CD14-positive monocyte (primary cell): ENCODE results near the gene TFR2. TPM values are rescaled to one million over a fixed set of nuclear protein-coding genes. Genes with fewer than 3 reads are reported as not detected.
A peak's percentile ranks its signal among the peaks of the same experiment; 100 is the strongest.

Experiments
- DNase-seq, 3 donors: peaks; one replicate each; pipeline ENCODE4 v3.0.0-alpha.2; 2011 to 2022
- H2AFZ ChIP-seq: 2 replicates; pipeline ENCODE4 v1.6.0; 2012; ENCODE audit warnings: mild to moderate bottlenecking, low read depth, low read length, inconsistent platforms; ENCODE audit not compliant: insufficient read depth, poor library complexity, severe bottlenecking
- H3K27ac ChIP-seq, 2 donors: 1 replicate in 1 of 2; 2 replicates in 1 of 2; pipeline ENCODE4 v1.5.1; 2012 to 2013; ENCODE audit warnings: low read length in 2 of 2, control low read depth in 1 of 2, inconsistent platforms in 1 of 2, low read depth in 1 of 2, mild to moderate bottlenecking in 1 of 2
- H3K27me3 ChIP-seq, 2 donors: one replicate each; pipeline versions ENCODE4 v1.6.0 to v1.6.1; 2011 to 2013; ENCODE audit warnings: low read length in 2 of 2; ENCODE audit not compliant: control insufficient read depth in 2 of 2, insufficient read depth in 2 of 2
- H3K36me3 ChIP-seq, 2 donors: replicated peaks in 1 of 2; 1 replicate in 1 of 2; 2 replicates in 1 of 2; pipeline versions ENCODE4 v1.5.1 to v1.6.1; 2012 to 2013; ENCODE audit warnings: low read length in 2 of 2, control low read depth in 1 of 2, inconsistent platforms in 1 of 2, mild to moderate bottlenecking in 1 of 2; ENCODE audit not compliant: insufficient read depth in 2 of 2, control insufficient read depth in 1 of 2
- H3K4me1 ChIP-seq, 2 donors: 1 replicate in 1 of 2; 2 replicates in 1 of 2; pipeline versions ENCODE4 v1.5.1 to v1.6.1; 2012 to 2013; ENCODE audit warnings: low read length in 2 of 2, control low read depth in 1 of 2, inconsistent platforms in 1 of 2, mild to moderate bottlenecking in 1 of 2, moderate library complexity in 1 of 2; ENCODE audit not compliant: insufficient read depth in 2 of 2, control insufficient read depth in 1 of 2
- H3K4me2 ChIP-seq: replicated peaks from 2 replicates; pipeline ENCODE3; 2012; ENCODE audit warnings: low read length, moderate library complexity, mild to moderate bottlenecking; ENCODE audit not compliant: poor library complexity, severe bottlenecking; ENCODE audit errors: extremely low read depth
- H3K4me3 ChIP-seq, 3 experiments: fragments of 200-600 bp in 1 of 3; sonication (generic) in 1 of 3; replicated peaks in 1 of 3; 1 replicate in 2 of 3; 2 replicates in 1 of 3; pipeline ENCODE4 v1.5.1; 2011 to 2013; ENCODE audit warnings: low read length in 3 of 3, mild to moderate bottlenecking in 3 of 3, control low read depth in 2 of 3, low read depth in 2 of 3, inconsistent platforms in 1 of 3, moderate library complexity in 1 of 3
- H3K79me2 ChIP-seq: 2 replicates; pipeline ENCODE4 v1.6.0; 2012; ENCODE audit warnings: mild to moderate bottlenecking, control low read depth, inconsistent platforms, low read length, moderate library complexity; ENCODE audit not compliant: insufficient read depth
- H3K9ac ChIP-seq: 2 replicates; pipeline ENCODE4 v1.6.0; 2017; ENCODE audit warnings: low read length, mild to moderate bottlenecking; ENCODE audit not compliant: insufficient read depth, poor library complexity, severe bottlenecking
- H3K9me3 ChIP-seq, 2 donors: replicated peaks in 1 of 2; 1 replicate in 1 of 2; 2 replicates in 1 of 2; pipeline versions ENCODE4 v1.5.1 to v1.6.1; 2012 to 2013; ENCODE audit warnings: low read length in 2 of 2, control low read depth in 1 of 2; ENCODE audit not compliant: control insufficient read depth in 1 of 2, insufficient read depth in 1 of 2
- H4K20me1 ChIP-seq: 2 replicates; pipeline ENCODE4 v1.6.0; 2012; ENCODE audit warnings: mild to moderate bottlenecking, low read length, control low read depth, moderate library complexity; ENCODE audit not compliant: insufficient read depth
- H3K27ac Mint-ChIP-seq, 7 donors: one replicate each; pipeline ENCODE4 v1.8.0; 2020; ENCODE audit warnings: mild to moderate bottlenecking in 7 of 7, mixed read lengths in 7 of 7, moderate library complexity in 6 of 7, inconsistent platforms in 2 of 7
- H3K27me3 Mint-ChIP-seq, 3 donors: one replicate each; pipeline ENCODE4 v1.8.0; 2021 to 2022; ENCODE audit warnings: low read depth in 3 of 3, mild to moderate bottlenecking in 3 of 3, mixed read lengths in 3 of 3, moderate library complexity in 3 of 3, inconsistent platforms in 1 of 3
- H3K36me3 Mint-ChIP-seq, 2 donors: one replicate each; pipeline ENCODE4 v1.8.0; 2020; ENCODE audit warnings: mixed read lengths in 2 of 2, inconsistent platforms in 1 of 2, mild to moderate bottlenecking in 1 of 2
- H3K4me1 Mint-ChIP-seq: one replicate; pipeline ENCODE4 v1.8.0; 2020; ENCODE audit warnings: mild to moderate bottlenecking, mixed read lengths
- H3K4me3 Mint-ChIP-seq, 2 donors: one replicate each; pipeline ENCODE4 v1.8.0; 2020; ENCODE audit warnings: mild to moderate bottlenecking in 2 of 2, mixed read lengths in 2 of 2, moderate library complexity in 1 of 2
- H3K9me3 Mint-ChIP-seq, 7 donors: one replicate each; pipeline ENCODE4 v1.8.0; 2020 to 2022; ENCODE audit warnings: mixed read lengths in 7 of 7, mild to moderate bottlenecking in 6 of 7, moderate library complexity in 6 of 7, inconsistent platforms in 2 of 7
- CTCF ChIP-seq: fragments of 200-600 bp; IDR thresholded peaks from one replicate; pipeline ENCODE4 v1.8.0; 2022; ENCODE audit warnings: antibody characterized with exemption, mild to moderate bottlenecking
- WGBS: methylation state at CpG from one replicate; pipeline ENCODE4 v1.1.5; 2013; ENCODE audit warnings: missing lambda C conversion rate; ENCODE audit not compliant: insufficient coverage; 5-methylcytosine and 5-hydroxymethylcytosine counted together
- intact Hi-C, 2 donors: fragments of 100-400 bp; cut with micrococcal nuclease; formaldehyde crosslinking; loops; one replicate each; pipeline versions ENCODE4 v1.15.0 to v1.15.1; 2023
- polyA plus RNA-seq, 3 donors: library from polyadenylated mRNA; depleted of rRNA in 1 of 3; unstranded in 2 of 3; stranded (reverse) in 1 of 3; fragments of 300-500 nt in 2 of 3; fragments of >200 nt in 1 of 3; fragmentation: Illumina TruSeq in 2 of 3; gene quantifications; 1 replicate in 2 of 3; 2 replicates in 1 of 3; pipeline ENCODE4 v1.2.3, GENCODE V29; 2012 to 2021

TFR2 gene
- polyA plus RNA-seq, 3 donors: 0.79 to 1.4 TPM; not detected in 1

GRCh38 chr7:100639995-100640516, 1.3 kb downstream of the TFR2 start:
- H4K20me1 ChIP-seq: no peaks in the 10 kb centered on the region
- H3K4me2 ChIP-seq: no peak overlapping the region
- no peaks in the 10 kb centered on the region for H3K9me3 Mint-ChIP-seq
- intact Hi-C loops: no loop called here
- no peaks in the 10 kb centered on the region for H3K4me1 ChIP-seq
- H3K27ac ChIP-seq: no peak overlapping the region
- no peaks in the 10 kb centered on the region for H3K79me2 ChIP-seq
- H3K36me3 ChIP-seq: no peaks in the 10 kb centered on the region
- H3K27me3 ChIP-seq: no peaks in the 10 kb centered on the region
- no peak for DNase-seq
- TF ChIP-seq CTCF: no peak
- H3K4me3 Mint-ChIP-seq: no peak overlapping the region
- no peaks in the 10 kb centered on the region for H3K36me3 Mint-ChIP-seq
- H3K9me3 ChIP-seq: no peaks in the 10 kb centered on the region
- H3K27me3 Mint-ChIP-seq: peaks cover 9 to 22% (median 11%) of the 10 kb centered on the region in 3 donors
- H3K4me1 Mint-ChIP-seq: no peaks in the 10 kb centered on the region
- 98% methylated on average over 13 of the region's 17 CpGs for WGBS
- no peak overlapping the region for H3K27ac Mint-ChIP-seq
- no peak overlapping the region for H3K4me3 ChIP-seq
- no peak overlapping the region for H2AFZ ChIP-seq
- H3K9ac ChIP-seq: no peak overlapping the region

GRCh38 chr7:100632951-100633717, 8.2 kb downstream of the TFR2 start:
- Mint-ChIP-seq H3K27ac (peak overlapping the region in 5 of 7 donors; percentile 20 to 79 (median 72)), H3K4me1 (peaks cover 14% of the 10 kb centered on the region), H3K27me3 (peaks cover 15 to 34% (median 30%) of the 10 kb centered on the region in 3 donors), H3K9me3 (peaks cover 0 to 4% (median 0%) of the 10 kb centered on the region in 7 donors), H3K36me3 (no peaks in the 10 kb centered on the region), H3K4me3 (peak overlapping the region; percentile 86 to 95)
- Histone ChIP-seq H3K4me3 (peak overlapping the region; percentile 28 to 79 (median 50)), H3K4me2 (peak overlapping the region; percentile 95), H3K9ac (peak overlapping the region; percentile 59), H2AFZ (peak overlapping the region; percentile 99), H3K79me2 (no peaks in the 10 kb centered on the region), H3K4me1 (peaks cover 6 to 14% of the 10 kb centered on the region in 2 donors), H3K36me3 (no peaks in the 10 kb centered on the region), H3K27me3 (peaks cover 0 to 7% of the 10 kb centered on the region in 2 donors), H4K20me1 (no peaks in the 10 kb centered on the region), H3K27ac (no peak overlapping the region), H3K9me3 (no peaks in the 10 kb centered on the region)
- WGBS: under 1% methylated on average over 68 of the region's 72 CpGs
- peak; percentile 63 for TF ChIP-seq CTCF
- intact Hi-C loops: no loop called here
- DNase-seq: peak; percentile 40 to 55 (median 49)
